Measurements from ENCODE around the gene APOD. TPM values are rescaled to one million over a fixed set of nuclear protein-coding genes. Genes with fewer than 3 reads are reported as not detected.

The APOD gene
- total and polyA plus RNA-seq, 10 donors = 1.9 to 50.5 (median 4.4) TPM

GRCh38 chr3:195570344-195570743 is 13.4 kb downstream of the APOD start:
- no peak for DNase-seq
- H3K36me3 ChIP-seq = no peaks in the 10 kb centered on the region
- peaks cover 0 to 6% (median 0%) of the 10 kb centered on the region in 7 donors for H3K27me3 ChIP-seq (replicated peaks in 1 of 7)
- TF ChIP-seq CTCF (IDR thresholded peaks at IDR 0.05 in 8 of 11, conservative IDR thresholded peaks at IDR 0.05 in 3 of 11) (no peak), POLR2AphosphoS5 (IDR thresholded peaks at IDR 0.05) (no peak), POLR2A (IDR thresholded peaks at IDR 0.05) (no peak)
- H3K4me3 ChIP-seq = no peak overlapping the region
- WGBS, 5 donors = 68 to 76% (median 71%) methylated on average over 6 of the region's 6 CpGs
- intact Hi-C loops (cut with DNase I; ENCODE audit: low total_unique reads) = no loop called here
- no peak overlapping the region for H3K27ac ChIP-seq
- H3K9me3 ChIP-seq = no peaks in the 10 kb centered on the region
- H3K4me1 ChIP-seq = peaks cover 0 to 7% (median 0%) of the 10 kb centered on the region in 6 donors

- intact Hi-C loops (cut with DNase I; ENCODE audit: low total_unique reads) = no loop called here
- H3K36me3 ChIP-seq = no peaks in the 10 kb centered on the region
- no peak overlapping the region for H3K4me3 ChIP-seq
- no peak for TF ChIP-seq POLR2A (IDR thresholded peaks at IDR 0.05)
- TF ChIP-seq CTCF (IDR thresholded peaks at IDR 0.05 in 8 of 11, conservative IDR thresholded peaks at IDR 0.05 in 3 of 11) = no peak
- no peak for TF ChIP-seq POLR2AphosphoS5 (IDR thresholded peaks at IDR 0.05)
- H3K27ac ChIP-seq = no peak overlapping the region
- no peaks in the 10 kb centered on the region for H3K9me3 ChIP-seq
- peaks cover 0 to 7% (median 0%) of the 10 kb centered on the region in 6 donors for H3K4me1 ChIP-seq
- H3K27me3 ChIP-seq (replicated peaks in 1 of 7) = peaks cover 0 to 6% (median 0%) of the 10 kb centered on the region in 7 donors
- 65 to 70% (median 68%) methylated on average over 5 of the region's 5 CpGs for WGBS, 5 donors
- DNase-seq = no peak
Observed at GRCh38 chr3:195568630-195569029, 15.1 kb downstream of the APOD start.

- intact Hi-C loops (cut with DNase I; ENCODE audit: low total_unique reads) = no loop called here
- H3K4me3 ChIP-seq = no peak overlapping the region
- peaks cover 0 to 7% (median 0%) of the 10 kb centered on the region in 6 donors for H3K4me1 ChIP-seq
- no peak for DNase-seq
- no peaks in the 10 kb centered on the region for H3K36me3 ChIP-seq
- no peaks in the 10 kb centered on the region for H3K9me3 ChIP-seq
- no peak overlapping the region for H3K27ac ChIP-seq
- TF ChIP-seq POLR2A (IDR thresholded peaks at IDR 0.05) (no peak), CTCF (IDR thresholded peaks at IDR 0.05 in 8 of 11, conservative IDR thresholded peaks at IDR 0.05 in 3 of 11) (no peak), POLR2AphosphoS5 (IDR thresholded peaks at IDR 0.05) (no peak)
- peaks cover 0 to 6% (median 0%) of the 10 kb centered on the region in 7 donors for H3K27me3 ChIP-seq (replicated peaks in 1 of 7)
- WGBS, 5 donors = 72 to 88% (median 81%) methylated on average over 6 of the region's 6 CpGs
Observed at GRCh38 chr3:195566797-195567196, 16.9 kb downstream of the APOD start.

- H3K4me3 ChIP-seq = no peak overlapping the region
- DNase-seq = no peak
- 40 to 55% (median 48%) methylated on average over 7 of the region's 7 CpGs for WGBS, 5 donors
- H3K4me1 ChIP-seq = peaks cover 0 to 7% (median 0%) of the 10 kb centered on the region in 6 donors
- no peaks in the 10 kb centered on the region for H3K9me3 ChIP-seq
- no peaks in the 10 kb centered on the region for H3K36me3 ChIP-seq
- TF ChIP-seq CTCF (IDR thresholded peaks at IDR 0.05 in 8 of 11, conservative IDR thresholded peaks at IDR 0.05 in 3 of 11) = no peak
- no peak for TF ChIP-seq POLR2AphosphoS5 (IDR thresholded peaks at IDR 0.05)
- TF ChIP-seq POLR2A (IDR thresholded peaks at IDR 0.05) = no peak
- intact Hi-C loops (cut with DNase I; ENCODE audit: low total_unique reads) = no loop called here
- peaks cover 0 to 6% (median 0%) of the 10 kb centered on the region in 7 donors for H3K27me3 ChIP-seq (replicated peaks in 1 of 7)
- H3K27ac ChIP-seq = no peak overlapping the region
Observed at GRCh38 chr3:195565716-195566115, 18.0 kb downstream of the APOD start.
